ENCODE measurements around the gene STUB1.

DNA sequence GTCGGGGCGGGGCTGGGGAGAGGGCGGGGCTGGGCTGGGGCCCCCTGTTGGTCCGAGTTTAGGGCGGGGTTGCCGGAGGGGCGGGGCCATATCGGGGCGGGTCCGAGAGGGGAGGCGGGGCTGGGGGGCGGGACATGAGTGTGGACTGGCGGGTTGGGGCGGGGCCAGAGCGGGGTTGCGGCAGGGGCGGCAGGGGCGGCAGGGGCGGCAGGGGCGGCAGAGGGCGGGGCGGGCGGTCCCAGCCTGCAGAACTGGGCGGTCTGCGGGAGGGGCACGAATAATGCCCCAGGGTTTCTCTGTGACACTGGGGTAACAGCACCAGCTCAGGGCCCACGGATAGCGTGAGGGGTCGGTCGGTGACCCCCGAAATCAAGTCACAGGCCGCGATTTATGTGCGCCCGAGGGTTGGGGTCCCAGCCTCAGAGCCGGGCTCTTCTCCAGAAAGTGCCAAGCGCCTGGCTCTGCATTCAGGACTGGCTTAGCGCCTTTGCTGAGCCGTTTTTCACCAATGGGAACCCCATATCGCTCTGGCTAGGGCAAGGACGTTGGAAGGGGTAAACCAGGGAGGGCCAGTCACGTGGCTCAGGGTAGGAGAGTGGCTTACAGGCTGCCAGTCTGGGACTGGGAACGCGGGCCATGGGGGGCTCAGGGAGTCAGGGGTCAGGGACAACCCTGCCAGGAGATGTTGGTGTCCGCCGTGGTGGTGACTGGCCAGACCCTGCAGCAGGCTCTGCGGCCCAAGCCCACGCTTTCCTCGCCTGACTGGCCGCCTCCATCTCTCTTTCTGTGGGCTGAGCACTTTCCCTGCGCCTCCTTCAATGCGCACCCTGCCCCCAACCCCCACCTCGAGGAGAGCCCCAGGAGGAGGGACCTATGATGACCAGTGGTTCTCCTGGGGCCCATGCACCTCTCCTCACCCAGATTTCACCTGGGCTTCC is 42.9 kb upstream of the STUB1 start:
- TF ChIP-seq EP300 (IDR thresholded peaks at IDR 0.05; ENCODE audit: borderline replicate concordance) (no peak), CREB1 (IDR thresholded peaks at IDR 0.05; ENCODE audit: low read depth) (no peak), TCF12 (IDR thresholded peaks at IDR 0.05; ENCODE audit: low read depth) (no peak), EGR1 (IDR thresholded peaks at IDR 0.05) (no peak; the same call in 1 of the 2 replicates), CEBPB (IDR thresholded peaks at IDR 0.05) (no peak), ZBTB7A (IDR thresholded peaks at IDR 0.05; ENCODE audit: low read depth) (peak; percentile 76; the same call in 1 of the 2 replicates)
- TF ChIP-seq, protein P1, sequence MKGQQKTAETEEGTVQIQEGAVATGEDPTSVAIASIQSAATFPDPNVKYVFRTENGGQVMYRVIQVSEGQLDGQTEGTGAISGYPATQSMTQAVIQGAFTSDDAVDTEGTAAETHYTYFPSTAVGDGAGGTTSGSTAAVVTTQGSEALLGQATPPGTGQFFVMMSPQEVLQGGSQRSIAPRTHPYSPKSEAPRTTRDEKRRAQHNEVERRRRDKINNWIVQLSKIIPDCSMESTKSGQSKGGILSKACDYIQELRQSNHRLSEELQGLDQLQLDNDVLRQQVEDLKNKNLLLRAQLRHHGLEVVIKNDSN (IDR thresholded peaks at IDR 0.05) = peak; percentile 91

All from Ishikawa (cell line).